WTC11 (cell line): Measurements from ENCODE around the gene SGK2.

ENCODE experiments used
- AFF4 ChIP-seq: sonication (generic); formaldehyde crosslinking; IDR thresholded peaks from 2 replicates; pipeline ENCODE4 v1.8.1; 2023; ENCODE audit warnings: mild to moderate bottlenecking, missing genetic modification reagents, borderline replicate concordance
- CREM ChIP-seq: sonication (generic); formaldehyde crosslinking; IDR thresholded peaks from 2 replicates; pipeline ENCODE4 v1.8.1; 2022; ENCODE audit warnings: mild to moderate bottlenecking, missing genetic modification reagents, moderate library complexity
- CTCF ChIP-seq: fragments of 200-600 bp; IDR thresholded peaks from 2 replicates; pipeline ENCODE4 v1.8.0; 2022; ENCODE audit warnings: antibody characterized with exemption
- ESRRA ChIP-seq: sonication (generic); formaldehyde crosslinking; IDR thresholded peaks from 2 replicates; pipeline ENCODE4 v1.8.1; 2022; ENCODE audit warnings: mild to moderate bottlenecking, missing genetic modification reagents, borderline replicate concordance
- ETV6 ChIP-seq: sonication (generic); formaldehyde crosslinking; IDR thresholded peaks from 2 replicates; pipeline ENCODE4 v1.8.1; 2022; ENCODE audit warnings: mild to moderate bottlenecking, missing genetic modification reagents
- IRF2 ChIP-seq: sonication (generic); formaldehyde crosslinking; IDR thresholded peaks from 2 replicates; pipeline ENCODE4 v1.8.0; 2022; ENCODE audit warnings: low read depth, missing genetic modification reagents, borderline replicate concordance
- JUN ChIP-seq: sonication (generic); formaldehyde crosslinking; IDR thresholded peaks from 2 replicates; pipeline ENCODE4 v1.8.0; 2023; ENCODE audit warnings: mild to moderate bottlenecking, missing genetic modification reagents
- MAX ChIP-seq: sonication (generic); formaldehyde crosslinking; IDR thresholded peaks from 2 replicates; pipeline ENCODE4 v1.8.0; 2022; ENCODE audit warnings: mild to moderate bottlenecking, missing genetic modification reagents
- NR2C2 ChIP-seq: sonication (generic); formaldehyde crosslinking; IDR thresholded peaks from 2 replicates; pipeline ENCODE4 v1.8.0; 2022; ENCODE audit warnings: mild to moderate bottlenecking, missing genetic modification reagents
- TP53 ChIP-seq: sonication (generic); formaldehyde crosslinking; IDR thresholded peaks from 2 replicates; pipeline ENCODE4 v1.8.1; 2023; ENCODE audit warnings: mild to moderate bottlenecking, missing genetic modification reagents
- ZMAT4 ChIP-seq: fragments of 250-450 bp; sonication (Bioruptor Pico); IDR thresholded peaks from 2 replicates; pipeline ENCODE4 v1.9.0; 2021; ENCODE audit warnings: mild to moderate bottlenecking
- ZNF416 ChIP-seq: fragments of 250-450 bp; sonication (Bioruptor Pico); IDR thresholded peaks from 2 replicates; pipeline ENCODE4 v1.9.0; 2021; ENCODE audit warnings: mild to moderate bottlenecking, inconsistent platforms

GRCh38 chr20:43525021-43525420 lies 33.8 kb upstream of the SGK2 start:
- TF ChIP-seq MAX (CRISPR knock-in tag): no peak
- no peak for TF ChIP-seq AFF4 (CRISPR knock-in tag)
- no peak for TF ChIP-seq ETV6 (CRISPR knock-in tag)
- TF ChIP-seq CREM (CRISPR knock-in tag): no peak
- no peak for TF ChIP-seq ZNF416 (CRISPR knock-in tag)
- TF ChIP-seq CTCF: no peak
- no peak for TF ChIP-seq TP53
- TF ChIP-seq ESRRA (CRISPR knock-in tag): no peak
- no peak for TF ChIP-seq NR2C2
- no peak for TF ChIP-seq JUN (CRISPR knock-in tag)
- no peak for TF ChIP-seq ZMAT4
- no peak for TF ChIP-seq IRF2
